ENCODE results near the gene EEF1B2. TPM values are rescaled to one million over a fixed set of nuclear protein-coding genes. Genes with fewer than 3 reads are reported as not detected.

EEF1B2 gene
- total RNA-seq, 1 experiment from 2014 or later: 611 TPM

GRCh38 chr2:206158563-206159345, 941 bp upstream of the EEF1B2 start:
- no peak for DNase-seq (ENCODE audit: low spot score)
- ChIA-PET CTCF (interaction anchor here (1.0 to 1.9 kb wide), 3 partner anchors 115 to 234 kb away, joined by 3 to 6 read pairs (median 5); partner anchors contain the start of gene ZDBF2), POLR2A (interaction anchor here (0.5 to 1.0 kb wide), 4 partner anchors 60 to 195 kb away, joined by 3 to 5 read pairs (median 3); no protein-coding TSS in a partner anchor)
- TF ChIP-seq TCF7 (CRISPR knock-in tag; IDR thresholded peaks at IDR 0.05; ENCODE audit: low read depth) (no peak), HMGA2 (CRISPR knock-in tag; IDR thresholded peaks at IDR 0.05) (no peak), ZBTB21 (CRISPR knock-in tag; IDR thresholded peaks at IDR 0.05; ENCODE audit: borderline replicate concordance) (no peak), RORB (CRISPR knock-in tag; IDR thresholded peaks at IDR 0.05) (no peak), MXD4 (CRISPR knock-in tag; IDR thresholded peaks at IDR 0.05; ENCODE audit: borderline replicate concordance) (no peak), JUN (CRISPR knock-in tag; IDR thresholded peaks at IDR 0.05) (no peak), NFATC4 (CRISPR knock-in tag; IDR thresholded peaks at IDR 0.05) (no peak), FOXJ3 (CRISPR knock-in tag; IDR thresholded peaks at IDR 0.05; ENCODE audit: borderline replicate concordance) (no peak), NR2C2 (CRISPR knock-in tag; IDR thresholded peaks at IDR 0.05) (no peak), ZNF263 (CRISPR knock-in tag; IDR thresholded peaks at IDR 0.05; ENCODE audit: low read depth) (no peak), NFE2L1 (CRISPR knock-in tag; IDR thresholded peaks at IDR 0.05) (0 out of 2 replicates have a peak, but pooled peaks have one; percentile 9), FOXP4 (CRISPR knock-in tag; IDR thresholded peaks at IDR 0.05) (0 out of 2 replicates have a peak, but pooled peaks have one; percentile 18), KAT7 (CRISPR knock-in tag; IDR thresholded peaks at IDR 0.05; ENCODE audit: borderline replicate concordance) (no peak; the same call in 1 of the 2 replicates), SP1 (CRISPR knock-in tag; conservative IDR thresholded peaks at IDR 0.05) (no peak)
- TF ChIP-seq, protein P1, sequence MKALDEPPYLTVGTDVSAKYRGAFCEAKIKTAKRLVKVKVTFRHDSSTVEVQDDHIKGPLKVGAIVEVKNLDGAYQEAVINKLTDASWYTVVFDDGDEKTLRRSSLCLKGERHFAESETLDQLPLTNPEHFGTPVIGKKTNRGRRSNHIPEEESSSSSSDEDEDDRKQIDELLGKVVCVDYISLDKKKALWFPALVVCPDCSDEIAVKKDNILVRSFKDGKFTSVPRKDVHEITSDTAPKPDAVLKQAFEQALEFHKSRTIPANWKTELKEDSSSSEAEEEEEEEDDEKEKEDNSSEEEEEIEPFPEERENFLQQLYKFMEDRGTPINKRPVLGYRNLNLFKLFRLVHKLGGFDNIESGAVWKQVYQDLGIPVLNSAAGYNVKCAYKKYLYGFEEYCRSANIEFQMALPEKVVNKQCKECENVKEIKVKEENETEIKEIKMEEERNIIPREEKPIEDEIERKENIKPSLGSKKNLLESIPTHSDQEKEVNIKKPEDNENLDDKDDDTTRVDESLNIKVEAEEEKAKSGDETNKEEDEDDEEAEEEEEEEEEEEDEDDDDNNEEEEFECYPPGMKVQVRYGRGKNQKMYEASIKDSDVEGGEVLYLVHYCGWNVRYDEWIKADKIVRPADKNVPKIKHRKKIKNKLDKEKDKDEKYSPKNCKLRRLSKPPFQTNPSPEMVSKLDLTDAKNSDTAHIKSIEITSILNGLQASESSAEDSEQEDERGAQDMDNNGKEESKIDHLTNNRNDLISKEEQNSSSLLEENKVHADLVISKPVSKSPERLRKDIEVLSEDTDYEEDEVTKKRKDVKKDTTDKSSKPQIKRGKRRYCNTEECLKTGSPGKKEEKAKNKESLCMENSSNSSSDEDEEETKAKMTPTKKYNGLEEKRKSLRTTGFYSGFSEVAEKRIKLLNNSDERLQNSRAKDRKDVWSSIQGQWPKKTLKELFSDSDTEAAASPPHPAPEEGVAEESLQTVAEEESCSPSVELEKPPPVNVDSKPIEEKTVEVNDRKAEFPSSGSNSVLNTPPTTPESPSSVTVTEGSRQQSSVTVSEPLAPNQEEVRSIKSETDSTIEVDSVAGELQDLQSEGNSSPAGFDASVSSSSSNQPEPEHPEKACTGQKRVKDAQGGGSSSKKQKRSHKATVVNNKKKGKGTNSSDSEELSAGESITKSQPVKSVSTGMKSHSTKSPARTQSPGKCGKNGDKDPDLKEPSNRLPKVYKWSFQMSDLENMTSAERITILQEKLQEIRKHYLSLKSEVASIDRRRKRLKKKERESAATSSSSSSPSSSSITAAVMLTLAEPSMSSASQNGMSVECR (CRISPR knock-in tag; IDR thresholded peaks at IDR 0.05; ENCODE audit: borderline replicate concordance): peak; percentile 25; the same call in 1 of the 2 replicates
- TF ChIP-seq, protein P2, sequence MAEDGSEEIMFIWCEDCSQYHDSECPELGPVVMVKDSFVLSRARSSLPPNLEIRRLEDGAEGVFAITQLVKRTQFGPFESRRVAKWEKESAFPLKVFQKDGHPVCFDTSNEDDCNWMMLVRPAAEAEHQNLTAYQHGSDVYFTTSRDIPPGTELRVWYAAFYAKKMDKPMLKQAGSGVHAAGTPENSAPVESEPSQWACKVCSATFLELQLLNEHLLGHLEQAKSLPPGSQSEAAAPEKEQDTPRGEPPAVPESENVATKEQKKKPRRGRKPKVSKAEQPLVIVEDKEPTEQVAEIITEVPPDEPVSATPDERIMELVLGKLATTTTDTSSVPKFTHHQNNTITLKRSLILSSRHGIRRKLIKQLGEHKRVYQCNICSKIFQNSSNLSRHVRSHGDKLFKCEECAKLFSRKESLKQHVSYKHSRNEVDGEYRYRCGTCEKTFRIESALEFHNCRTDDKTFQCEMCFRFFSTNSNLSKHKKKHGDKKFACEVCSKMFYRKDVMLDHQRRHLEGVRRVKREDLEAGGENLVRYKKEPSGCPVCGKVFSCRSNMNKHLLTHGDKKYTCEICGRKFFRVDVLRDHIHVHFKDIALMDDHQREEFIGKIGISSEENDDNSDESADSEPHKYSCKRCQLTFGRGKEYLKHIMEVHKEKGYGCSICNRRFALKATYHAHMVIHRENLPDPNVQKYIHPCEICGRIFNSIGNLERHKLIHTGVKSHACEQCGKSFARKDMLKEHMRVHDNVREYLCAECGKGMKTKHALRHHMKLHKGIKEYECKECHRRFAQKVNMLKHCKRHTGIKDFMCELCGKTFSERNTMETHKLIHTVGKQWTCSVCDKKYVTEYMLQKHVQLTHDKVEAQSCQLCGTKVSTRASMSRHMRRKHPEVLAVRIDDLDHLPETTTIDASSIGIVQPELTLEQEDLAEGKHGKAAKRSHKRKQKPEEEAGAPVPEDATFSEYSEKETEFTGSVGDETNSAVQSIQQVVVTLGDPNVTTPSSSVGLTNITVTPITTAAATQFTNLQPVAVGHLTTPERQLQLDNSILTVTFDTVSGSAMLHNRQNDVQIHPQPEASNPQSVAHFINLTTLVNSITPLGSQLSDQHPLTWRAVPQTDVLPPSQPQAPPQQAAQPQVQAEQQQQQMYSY (CRISPR knock-in tag; IDR thresholded peaks at IDR 0.05): no peak
- TF ChIP-seq, protein P3, sequence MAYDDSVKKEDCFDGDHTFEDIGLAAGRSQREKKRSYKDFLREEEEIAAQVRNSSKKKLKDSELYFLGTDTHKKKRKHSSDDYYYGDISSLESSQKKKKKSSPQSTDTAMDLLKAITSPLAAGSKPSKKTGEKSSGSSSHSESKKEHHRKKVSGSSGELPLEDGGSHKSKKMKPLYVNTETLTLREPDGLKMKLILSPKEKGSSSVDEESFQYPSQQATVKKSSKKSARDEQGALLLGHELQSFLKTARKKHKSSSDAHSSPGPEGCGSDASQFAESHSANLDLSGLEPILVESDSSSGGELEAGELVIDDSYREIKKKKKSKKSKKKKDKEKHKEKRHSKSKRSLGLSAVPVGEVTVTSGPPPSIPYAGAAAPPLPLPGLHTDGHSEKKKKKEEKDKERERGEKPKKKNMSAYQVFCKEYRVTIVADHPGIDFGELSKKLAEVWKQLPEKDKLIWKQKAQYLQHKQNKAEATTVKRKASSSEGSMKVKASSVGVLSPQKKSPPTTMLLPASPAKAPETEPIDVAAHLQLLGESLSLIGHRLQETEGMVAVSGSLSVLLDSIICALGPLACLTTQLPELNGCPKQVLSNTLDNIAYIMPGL (CRISPR knock-in tag; IDR thresholded peaks at IDR 0.05): 0 out of 2 replicates have a peak, but pooled peaks have one; percentile 4
- H3K27me3 Mint-ChIP-seq (ENCODE audit: low read depth): no peaks in the 10 kb centered on the region
- no peaks in the 10 kb centered on the region for H3K9me3 Mint-ChIP-seq
- peaks cover 36% of the 10 kb centered on the region for H3K36me3 Mint-ChIP-seq
- H3K4me1 Mint-ChIP-seq: peaks cover 38% of the 10 kb centered on the region
- H3K4me3 Mint-ChIP-seq: peak overlapping the region; percentile 98
- H3K27ac Mint-ChIP-seq: peak overlapping the region; percentile 95
- no peak for ATAC-seq

All from WTC11 (cell line).